ENCODE results near the gene ATP10B. TPM values are rescaled to one million over a fixed set of nuclear protein-coding genes. Genes with fewer than 3 reads are reported as not detected.

The ATP10B gene
- total and polyA plus RNA-seq, 11 donors = 0.03 to 0.35 (median 0.09) TPM; not detected in 4

DNA sequence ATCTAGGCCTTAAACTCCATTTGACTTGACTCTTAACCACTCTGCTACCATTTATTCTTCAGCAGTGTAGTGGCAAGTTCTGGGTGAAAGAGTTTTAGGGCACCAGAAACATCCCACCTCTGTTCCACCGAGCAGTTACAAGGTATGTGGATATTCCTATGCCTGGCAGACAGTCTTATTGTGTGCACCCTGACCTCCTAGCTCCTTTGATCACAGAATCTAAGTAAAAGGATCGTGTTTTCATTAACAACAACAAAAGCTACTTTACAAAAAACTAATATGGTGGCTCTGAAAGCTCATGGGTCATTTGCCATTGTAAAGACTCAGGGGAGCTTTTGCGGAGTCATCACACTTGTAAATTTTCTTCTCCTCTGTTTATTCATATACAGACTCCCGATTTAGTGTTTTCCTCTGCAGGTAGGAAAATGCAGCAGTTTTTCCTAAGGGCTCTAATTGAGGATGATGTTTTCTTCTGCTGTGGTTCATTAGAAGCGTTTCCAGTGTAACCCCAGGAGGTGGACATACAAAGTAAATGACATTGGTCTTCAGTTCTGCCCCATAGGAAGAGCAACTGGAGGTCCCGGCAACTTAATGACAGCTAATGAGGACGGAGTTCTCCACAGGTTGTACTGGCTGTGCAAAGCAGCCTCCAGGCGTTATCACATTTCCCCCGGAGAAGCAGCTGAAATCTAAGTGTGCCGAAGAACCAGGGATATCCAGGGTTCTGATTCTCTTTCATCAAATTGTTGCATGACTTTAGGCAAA, 78.2 kb downstream of the ATP10B start:
- TF ChIP-seq POLR2A (IDR thresholded peaks at IDR 0.05) = no peak
- TF ChIP-seq, protein P1, sequence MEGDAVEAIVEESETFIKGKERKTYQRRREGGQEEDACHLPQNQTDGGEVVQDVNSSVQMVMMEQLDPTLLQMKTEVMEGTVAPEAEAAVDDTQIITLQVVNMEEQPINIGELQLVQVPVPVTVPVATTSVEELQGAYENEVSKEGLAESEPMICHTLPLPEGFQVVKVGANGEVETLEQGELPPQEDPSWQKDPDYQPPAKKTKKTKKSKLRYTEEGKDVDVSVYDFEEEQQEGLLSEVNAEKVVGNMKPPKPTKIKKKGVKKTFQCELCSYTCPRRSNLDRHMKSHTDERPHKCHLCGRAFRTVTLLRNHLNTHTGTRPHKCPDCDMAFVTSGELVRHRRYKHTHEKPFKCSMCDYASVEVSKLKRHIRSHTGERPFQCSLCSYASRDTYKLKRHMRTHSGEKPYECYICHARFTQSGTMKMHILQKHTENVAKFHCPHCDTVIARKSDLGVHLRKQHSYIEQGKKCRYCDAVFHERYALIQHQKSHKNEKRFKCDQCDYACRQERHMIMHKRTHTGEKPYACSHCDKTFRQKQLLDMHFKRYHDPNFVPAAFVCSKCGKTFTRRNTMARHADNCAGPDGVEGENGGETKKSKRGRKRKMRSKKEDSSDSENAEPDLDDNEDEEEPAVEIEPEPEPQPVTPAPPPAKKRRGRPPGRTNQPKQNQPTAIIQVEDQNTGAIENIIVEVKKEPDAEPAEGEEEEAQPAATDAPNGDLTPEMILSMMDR (IDR thresholded peaks at IDR 0.05) = no peak
- DNase-seq = no peak
- H3K27me3 ChIP-seq = peaks cover 0 to 7% (median 0%) of the 10 kb centered on the region in 9 donors
- no peak overlapping the region for H3K4me3 ChIP-seq
- no peak for ATAC-seq
- H3K27ac ChIP-seq = no peak overlapping the region
- WGBS, 4 donors = 57 to 69% (median 61%) methylated on average over 10 of the region's 10 CpGs
- intact Hi-C loops (cut with DNase I) = no loop called here
- no peaks in the 10 kb centered on the region for H3K36me3 ChIP-seq
- no peaks in the 10 kb centered on the region for H3K4me1 ChIP-seq
- no peaks in the 10 kb centered on the region for H3K9me3 ChIP-seq

GRCh38 chr5:160772854-160773253, 79.2 kb downstream of the ATP10B start:
- Histone ChIP-seq H3K36me3 (no peaks in the 10 kb centered on the region), H3K27me3 (peaks cover 0 to 7% (median 0%) of the 10 kb centered on the region in 9 donors), H3K27ac (no peak overlapping the region), H3K4me1 (no peaks in the 10 kb centered on the region), H3K9me3 (no peaks in the 10 kb centered on the region), H3K4me3 (no peak overlapping the region)
- TF ChIP-seq, protein P1 (IDR thresholded peaks at IDR 0.05) = no peak
- TF ChIP-seq POLR2A (IDR thresholded peaks at IDR 0.05) = no peak
- DNase-seq (no peak), ATAC-seq (no peak)
- 69 to 80% (median 74%) methylated on average over 7 of the region's 7 CpGs for WGBS, 4 donors
- intact Hi-C loops (cut with DNase I) = no loop called here

DNA sequence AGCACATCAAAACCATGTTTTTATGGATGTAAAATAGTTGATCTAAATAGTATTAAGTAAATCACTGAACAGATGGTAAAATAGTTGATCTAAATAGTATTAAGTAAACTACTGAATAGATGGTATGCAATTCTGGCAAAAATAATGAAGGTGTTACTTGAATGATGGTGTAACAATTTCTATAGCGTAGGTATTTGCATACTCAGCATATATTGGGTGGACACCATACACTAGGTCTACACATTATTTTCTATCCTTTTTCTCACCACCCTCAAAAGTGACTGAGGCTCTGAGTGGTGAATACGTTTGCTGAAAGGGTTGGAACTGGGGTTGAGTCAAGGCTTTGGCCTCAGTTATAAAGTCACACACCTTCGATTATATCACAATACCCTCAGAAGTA, 81.3 kb downstream of the ATP10B start:
- WGBS, 4 donors = 69 to 78% (median 71%) methylated on average over 3 of the region's 3 CpGs
- H3K36me3 ChIP-seq = no peaks in the 10 kb centered on the region
- no peak overlapping the region for H3K4me3 ChIP-seq
- DNase-seq = no peak
- no peaks in the 10 kb centered on the region for H3K9me3 ChIP-seq
- no peak overlapping the region for H3K27ac ChIP-seq
- intact Hi-C loops (cut with DNase I) = no loop called here
- no peaks in the 10 kb centered on the region for H3K27me3 ChIP-seq
- H3K4me1 ChIP-seq = no peaks in the 10 kb centered on the region
- ATAC-seq = no peak
- no peak for TF ChIP-seq POLR2A (IDR thresholded peaks at IDR 0.05)
- TF ChIP-seq, protein P1 (IDR thresholded peaks at IDR 0.05) = no peak

DNA sequence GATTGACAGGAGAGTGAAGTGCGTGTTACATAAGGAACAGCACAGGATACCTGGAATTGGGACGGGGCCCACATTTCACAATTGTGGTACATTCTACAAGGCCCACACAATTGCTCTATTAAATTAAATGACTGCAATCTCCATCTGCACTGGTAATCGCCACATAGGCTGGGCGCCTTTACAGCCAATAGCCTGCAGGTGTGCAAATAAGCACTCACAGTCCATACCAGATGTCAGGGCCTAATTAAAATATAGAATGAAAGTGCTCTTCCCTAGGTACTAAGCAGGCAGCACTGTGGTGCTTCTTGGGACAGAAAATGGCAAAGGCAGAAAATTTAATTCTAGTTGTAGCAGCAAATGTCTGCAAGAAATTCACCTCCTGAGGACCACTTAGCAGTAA, 82.7 kb downstream of the ATP10B start:
- H3K4me1 ChIP-seq = no peaks in the 10 kb centered on the region
- TF ChIP-seq POLR2A (IDR thresholded peaks at IDR 0.05) = no peak
- TF ChIP-seq, protein P1 (IDR thresholded peaks at IDR 0.05) = no peak
- no peaks in the 10 kb centered on the region for H3K9me3 ChIP-seq
- ATAC-seq (no peak), DNase-seq (no peak)
- H3K27me3 ChIP-seq = no peaks in the 10 kb centered on the region
- no peak overlapping the region for H3K27ac ChIP-seq
- intact Hi-C loops (cut with DNase I) = no loop called here
- 81 to 94% (median 93%) methylated on average over 4 of the region's 4 CpGs for WGBS, 4 donors
- H3K4me3 ChIP-seq = no peak overlapping the region
- H3K36me3 ChIP-seq = no peaks in the 10 kb centered on the region
